PC-9 (cell line): ENCODE measurements around the gene STK39.

Source experiments
- CTCF ChIP-seq: fragments of 200-600 bp; sonication (generic); conservative IDR thresholded peaks from 2 replicates; pipeline ENCODE4 v1.6.1; 2017; ENCODE audit warnings: mixed run types, antibody characterized with exemption, mild to moderate bottlenecking, moderate library complexity
- EZH2 ChIP-seq: fragments of 200-600 bp; sonication (generic); IDR thresholded peaks from 2 replicates; pipeline ENCODE4 v1.8.0; 2017; ENCODE audit warnings: antibody characterized with exemption, low read depth

- TF ChIP-seq CTCF (no peak), EZH2 (no peak)
These were observed 120.0 kb downstream of the STK39 start for GRCh38 chr2:168127371-168127770.
